HepG2 (cell line): ENCODE data around the gene NUP153. TPM values are rescaled to one million over a fixed set of nuclear protein-coding genes. Genes with fewer than 3 reads are reported as not detected.

ENCODE experiments used
- ASH2L ChIP-seq: fragments of 300-600, 200-600 bp; sonication (generic); IDR thresholded peaks from 2 replicates; pipeline ENCODE4 v1.7.0; 2017; ENCODE audit warnings: low read depth, mild to moderate bottlenecking, moderate library complexity, mixed read lengths, low read length; ENCODE audit not compliant: insufficient read length
- CCAR2 ChIP-seq: fragments of 200-400 bp; formaldehyde crosslinking; optimal IDR thresholded peaks from 2 replicates; pipeline ENCODE3; 2018; ENCODE audit warnings: low read depth, mild to moderate bottlenecking, low read length, moderate library complexity
- CHD4 ChIP-seq: fragments of 200-600 bp; sonication (generic); IDR thresholded peaks from 2 replicates; pipeline ENCODE4 v1.7.0; 2017; ENCODE audit warnings: mild to moderate bottlenecking, low read length, borderline replicate concordance
- FLYWCH1 ChIP-seq: sonication (generic); formaldehyde crosslinking; IDR thresholded peaks from 2 replicates; pipeline ENCODE4 v1.8.1; 2023; ENCODE audit warnings: mild to moderate bottlenecking, missing genetic modification reagents
- MXD4 ChIP-seq: IDR thresholded peaks from 2 replicates; pipeline ENCODE4 v1.6.1; 2016; ENCODE audit warnings: mild to moderate bottlenecking, missing biosample characterization, missing genetic modification reagents
- NAIF1 ChIP-seq: sonication (generic); formaldehyde crosslinking; IDR thresholded peaks from 2 replicates; pipeline ENCODE4 v1.5.0; 2020; ENCODE audit warnings: mild to moderate bottlenecking, missing genetic modification reagents, borderline replicate concordance
- NCOR1 ChIP-seq: fragments of 200-600 bp; sonication (generic); IDR thresholded peaks from 2 replicates; pipeline ENCODE4 v1.7.0; 2017; ENCODE audit warnings: antibody characterized with exemption, low read length, borderline replicate concordance
- RCOR2 ChIP-seq: IDR thresholded peaks from 2 replicates; pipeline ENCODE4 v1.6.1; 2016; ENCODE audit warnings: missing biosample characterization, missing genetic modification reagents
- RFX1 ChIP-seq: fragments of 450-650 bp; IDR thresholded peaks from 2 replicates; pipeline ENCODE4 v1.6.1; 2017
- SRY ChIP-seq: sonication (generic); formaldehyde crosslinking; IDR thresholded peaks from 2 replicates; pipeline ENCODE4 v1.8.0; 2022; ENCODE audit warnings: mild to moderate bottlenecking, missing genetic modification reagents
- ZMYM3 ChIP-seq: sonication (generic); formaldehyde crosslinking; IDR thresholded peaks from 2 replicates; pipeline ENCODE4 v1.5.1; 2020; ENCODE audit warnings: mild to moderate bottlenecking, missing genetic modification reagents
- ZNF234 ChIP-seq: sonication (generic); formaldehyde crosslinking; conservative IDR thresholded peaks from 2 replicates; pipeline ENCODE4 v1.5.1; 2020; ENCODE audit warnings: mild to moderate bottlenecking, missing genetic modification reagents
- ZNF556 ChIP-seq: sonication (generic); formaldehyde crosslinking; IDR thresholded peaks from 2 replicates; pipeline ENCODE4 v1.4.0; 2020; ENCODE audit warnings: mild to moderate bottlenecking, missing genetic modification reagents, borderline replicate concordance
- ZNF563 ChIP-seq: sonication (generic); formaldehyde crosslinking; IDR thresholded peaks from 2 replicates; pipeline ENCODE4 v1.8.0; 2022; ENCODE audit warnings: mild to moderate bottlenecking, moderate library complexity, missing genetic modification reagents
- ZNF619 ChIP-seq: sonication (generic); formaldehyde crosslinking; IDR thresholded peaks from 2 replicates; pipeline ENCODE4 v1.4.0; 2020; ENCODE audit warnings: mild to moderate bottlenecking, missing genetic modification reagents
- ZNF780A ChIP-seq: sonication (generic); formaldehyde crosslinking; IDR thresholded peaks from 2 replicates; pipeline ENCODE4 v1.8.0; 2022; ENCODE audit warnings: mild to moderate bottlenecking, missing genetic modification reagents, moderate library complexity
- ZNF879 ChIP-seq: sonication (generic); formaldehyde crosslinking; IDR thresholded peaks from 2 replicates; pipeline ENCODE4 v1.8.1; 2023; ENCODE audit warnings: missing genetic modification reagents
- polyA plus RNA-seq, 8 experiments: library from polyadenylated mRNA; depleted of rRNA in 3 of 8; stranded (reverse) in 7 of 8; unstranded in 1 of 8; fragments of >200 nt; fragmentation: Illumina TruSeq in 4 of 8; extraction: Trizol in 4 of 8; gene quantifications; 2 replicates each; pipeline versions ENCODE4 v1.2.1 to v1.2.3, GENCODE V29; 2011 to 2016; ENCODE audit warnings: low read depth in 4 of 8, missing spikeins in 1 of 8, mixed read lengths in 1 of 8; ENCODE audit not compliant: insufficient read depth in 1 of 8
- total RNA-seq, 5 experiments: library from RNA; depleted of rRNA; stranded (reverse); fragments of >200 nt; fragmentation: Illumina TruSeq; extraction: Trizol; gene quantifications; 2 replicates each; pipeline ENCODE4 v1.2.3, GENCODE V29; 2016; ENCODE audit warnings: low read depth in 1 of 5
- TF ChIP-seq, protein P1 (sequence below): IDR thresholded peaks from 2 replicates; pipeline ENCODE4 v1.6.1; 2016; ENCODE audit warnings: low read depth, missing genetic modification reagents, missing compliant biosample characterization
- TF ChIP-seq, protein P2 (sequence below): sonication (generic); formaldehyde crosslinking; IDR thresholded peaks from 2 replicates; pipeline ENCODE4 v1.5.1; 2020; ENCODE audit warnings: missing genetic modification reagents, mild to moderate bottlenecking, borderline replicate concordance
- TF ChIP-seq, protein P3 (sequence below): sonication (generic); formaldehyde crosslinking; IDR thresholded peaks from 2 replicates; pipeline ENCODE4 v1.4.0; 2020; ENCODE audit warnings: missing genetic modification reagents, low read depth, mild to moderate bottlenecking, borderline replicate concordance
- TF ChIP-seq, protein P4 (sequence below): sonication (generic); formaldehyde crosslinking; IDR thresholded peaks from 2 replicates; pipeline ENCODE4 v1.5.0; 2020; ENCODE audit warnings: missing genetic modification reagents, mild to moderate bottlenecking, borderline replicate concordance

The NUP153 gene
- total and polyA plus RNA-seq, 2 of the 13 experiments (the other 11 are each of a cell fraction or from before 2014, with no cell fraction given) = 29.8 to 55.2 TPM

DNA sequence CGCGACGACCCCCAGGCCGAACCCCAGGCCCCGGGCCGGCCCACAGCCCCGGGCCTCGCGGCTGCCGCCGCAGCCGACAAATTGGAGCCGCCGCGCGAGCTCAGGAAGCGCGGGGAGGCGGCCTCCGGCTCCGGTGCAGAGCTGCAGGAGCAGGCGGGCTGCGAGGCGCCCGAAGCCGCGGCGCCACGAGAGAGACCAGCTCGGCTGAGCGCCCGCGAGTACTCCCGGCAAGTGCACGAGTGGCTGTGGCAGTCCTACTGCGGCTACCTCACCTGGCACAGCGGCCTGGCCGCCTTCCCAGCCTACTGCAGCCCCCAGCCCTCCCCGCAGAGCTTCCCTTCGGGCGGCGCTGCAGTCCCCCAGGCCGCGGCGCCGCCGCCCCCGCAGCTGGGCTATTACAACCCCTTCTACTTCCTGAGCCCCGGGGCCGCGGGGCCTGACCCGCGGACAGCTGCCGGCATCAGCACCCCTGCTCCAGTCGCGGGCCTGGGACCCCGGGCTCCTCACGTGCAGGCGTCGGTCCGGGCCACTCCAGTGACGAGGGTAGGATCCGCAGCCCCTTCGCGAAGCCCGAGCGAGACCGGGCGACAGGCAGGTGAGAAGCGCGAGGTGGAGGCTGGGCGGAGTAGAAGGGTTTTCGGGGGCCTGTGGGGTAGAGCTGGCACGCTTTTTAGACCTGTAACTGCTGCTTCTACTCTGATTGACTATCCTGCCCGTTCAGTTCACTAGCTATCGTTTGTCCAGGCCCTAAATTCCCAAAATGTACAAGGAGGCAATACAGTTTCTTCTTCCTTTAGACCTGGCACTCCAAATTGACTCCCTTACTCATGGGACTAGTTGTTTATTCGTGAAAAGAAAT lies 106.0 kb downstream of the NUP153 start (continued):
- TF ChIP-seq, protein P1, sequence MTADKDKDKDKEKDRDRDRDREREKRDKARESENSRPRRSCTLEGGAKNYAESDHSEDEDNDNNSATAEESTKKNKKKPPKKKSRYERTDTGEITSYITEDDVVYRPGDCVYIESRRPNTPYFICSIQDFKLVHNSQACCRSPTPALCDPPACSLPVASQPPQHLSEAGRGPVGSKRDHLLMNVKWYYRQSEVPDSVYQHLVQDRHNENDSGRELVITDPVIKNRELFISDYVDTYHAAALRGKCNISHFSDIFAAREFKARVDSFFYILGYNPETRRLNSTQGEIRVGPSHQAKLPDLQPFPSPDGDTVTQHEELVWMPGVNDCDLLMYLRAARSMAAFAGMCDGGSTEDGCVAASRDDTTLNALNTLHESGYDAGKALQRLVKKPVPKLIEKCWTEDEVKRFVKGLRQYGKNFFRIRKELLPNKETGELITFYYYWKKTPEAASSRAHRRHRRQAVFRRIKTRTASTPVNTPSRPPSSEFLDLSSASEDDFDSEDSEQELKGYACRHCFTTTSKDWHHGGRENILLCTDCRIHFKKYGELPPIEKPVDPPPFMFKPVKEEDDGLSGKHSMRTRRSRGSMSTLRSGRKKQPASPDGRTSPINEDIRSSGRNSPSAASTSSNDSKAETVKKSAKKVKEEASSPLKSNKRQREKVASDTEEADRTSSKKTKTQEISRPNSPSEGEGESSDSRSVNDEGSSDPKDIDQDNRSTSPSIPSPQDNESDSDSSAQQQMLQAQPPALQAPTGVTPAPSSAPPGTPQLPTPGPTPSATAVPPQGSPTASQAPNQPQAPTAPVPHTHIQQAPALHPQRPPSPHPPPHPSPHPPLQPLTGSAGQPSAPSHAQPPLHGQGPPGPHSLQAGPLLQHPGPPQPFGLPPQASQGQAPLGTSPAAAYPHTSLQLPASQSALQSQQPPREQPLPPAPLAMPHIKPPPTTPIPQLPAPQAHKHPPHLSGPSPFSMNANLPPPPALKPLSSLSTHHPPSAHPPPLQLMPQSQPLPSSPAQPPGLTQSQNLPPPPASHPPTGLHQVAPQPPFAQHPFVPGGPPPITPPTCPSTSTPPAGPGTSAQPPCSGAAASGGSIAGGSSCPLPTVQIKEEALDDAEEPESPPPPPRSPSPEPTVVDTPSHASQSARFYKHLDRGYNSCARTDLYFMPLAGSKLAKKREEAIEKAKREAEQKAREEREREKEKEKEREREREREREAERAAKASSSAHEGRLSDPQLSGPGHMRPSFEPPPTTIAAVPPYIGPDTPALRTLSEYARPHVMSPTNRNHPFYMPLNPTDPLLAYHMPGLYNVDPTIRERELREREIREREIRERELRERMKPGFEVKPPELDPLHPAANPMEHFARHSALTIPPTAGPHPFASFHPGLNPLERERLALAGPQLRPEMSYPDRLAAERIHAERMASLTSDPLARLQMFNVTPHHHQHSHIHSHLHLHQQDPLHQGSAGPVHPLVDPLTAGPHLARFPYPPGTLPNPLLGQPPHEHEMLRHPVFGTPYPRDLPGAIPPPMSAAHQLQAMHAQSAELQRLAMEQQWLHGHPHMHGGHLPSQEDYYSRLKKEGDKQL = no peak
- TF ChIP-seq RCOR2 (CRISPR knock-in tag) (no peak), ZNF780A (CRISPR knock-in tag) (0 out of 2 replicates have a peak, but pooled peaks have one; percentile 63), ZMYM3 (no peak), SRY (CRISPR knock-in tag) (0 out of 2 replicates have a peak, but pooled peaks have one; percentile 9), ZNF563 (peak; percentile 94), CHD4 (no peak), ZNF619 (CRISPR knock-in tag) (no peak), ZNF879 (no peak), RFX1 (no peak), FLYWCH1 (CRISPR knock-in tag) (no peak), CCAR2 (no peak), NAIF1 (CRISPR knock-in tag) (no peak), NCOR1 (no peak), ASH2L (peak; percentile 89), ZNF234 (CRISPR knock-in tag) (no peak), ZNF556 (CRISPR knock-in tag) (no peak), MXD4 (CRISPR knock-in tag) (no peak)
- TF ChIP-seq, protein P2, sequence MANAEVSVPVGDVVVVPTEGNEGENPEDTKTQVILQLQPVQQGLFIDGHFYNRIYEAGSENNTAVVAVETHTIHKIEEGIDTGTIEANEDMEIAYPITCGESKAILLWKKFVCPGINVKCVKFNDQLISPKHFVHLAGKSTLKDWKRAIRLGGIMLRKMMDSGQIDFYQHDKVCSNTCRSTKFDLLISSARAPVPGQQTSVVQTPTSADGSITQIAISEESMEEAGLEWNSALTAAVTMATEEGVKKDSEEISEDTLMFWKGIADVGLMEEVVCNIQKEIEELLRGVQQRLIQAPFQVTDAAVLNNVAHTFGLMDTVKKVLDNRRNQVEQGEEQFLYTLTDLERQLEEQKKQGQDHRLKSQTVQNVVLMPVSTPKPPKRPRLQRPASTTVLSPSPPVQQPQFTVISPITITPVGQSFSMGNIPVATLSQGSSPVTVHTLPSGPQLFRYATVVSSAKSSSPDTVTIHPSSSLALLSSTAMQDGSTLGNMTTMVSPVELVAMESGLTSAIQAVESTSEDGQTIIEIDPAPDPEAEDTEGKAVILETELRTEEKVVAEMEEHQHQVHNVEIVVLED = no peak
- TF ChIP-seq, protein P3, sequence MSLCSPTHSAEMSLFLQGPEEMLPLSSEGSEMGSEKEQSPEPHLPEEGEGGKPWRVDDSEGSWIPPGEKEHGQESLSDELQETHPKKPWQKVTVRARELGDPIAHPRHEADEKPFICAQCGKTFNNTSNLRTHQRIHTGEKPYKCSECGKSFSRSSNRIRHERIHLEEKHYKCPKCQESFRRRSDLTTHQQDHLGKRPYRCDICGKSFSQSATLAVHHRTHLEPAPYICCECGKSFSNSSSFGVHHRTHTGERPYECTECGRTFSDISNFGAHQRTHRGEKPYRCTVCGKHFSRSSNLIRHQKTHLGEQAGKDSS (CRISPR knock-in tag) = peak; percentile 16; the same call in 1 of the 2 replicates
- TF ChIP-seq, protein P4, sequence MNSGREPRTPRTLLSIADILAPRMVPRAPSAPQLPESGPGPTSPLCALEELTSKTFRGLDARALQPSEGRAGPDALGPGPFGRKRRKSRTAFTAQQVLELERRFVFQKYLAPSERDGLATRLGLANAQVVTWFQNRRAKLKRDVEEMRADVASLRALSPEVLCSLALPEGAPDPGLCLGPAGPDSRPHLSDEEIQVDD (CRISPR knock-in tag) = no peak
